GM12873 (cell line): ENCODE data around the gene INSR.

Source experiments
- CTCF ChIP-seq: IDR thresholded peaks from 2 replicates; pipeline ENCODE4 v1.5.1; 2012; ENCODE audit warnings: low read depth, mild to moderate bottlenecking, moderate library complexity, low read length, control low read depth; ENCODE audit not compliant: insufficient read depth; ENCODE audit errors: missing control alignments

Gene INSR

GRCh38 chr19:7194566-7194965 lies 99.6 kb downstream of the INSR start:
- no peak for TF ChIP-seq CTCF

GRCh38 chr19:7191946-7192691 lies 102.1 kb downstream of the INSR start:
- TF ChIP-seq CTCF, result no peak

- TF ChIP-seq CTCF, result no peak
Measured at GRCh38 chr19:7188698-7189629, 105.2 kb downstream of the INSR start.

- TF ChIP-seq CTCF, result no peak
Measured at GRCh38 chr19:7187605-7188339, 106.4 kb downstream of the INSR start.

GRCh38 chr19:7182489-7182888 lies 111.7 kb downstream of the INSR start:
- no peak for TF ChIP-seq CTCF

- no peak for TF ChIP-seq CTCF
Measured at GRCh38 chr19:7179917-7180306, 114.3 kb downstream of the INSR start.

GRCh38 chr19:7177926-7178325 lies 116.3 kb downstream of the INSR start:
- TF ChIP-seq CTCF, result no peak
